ENCODE results near the gene GSDMA.
"Not testable (repeated sequence)": the region's sequence is repeated elsewhere in the genome, so short reads cannot be mapped to it uniquely, and the experiment has no call there.

The GSDMA gene

DNA sequence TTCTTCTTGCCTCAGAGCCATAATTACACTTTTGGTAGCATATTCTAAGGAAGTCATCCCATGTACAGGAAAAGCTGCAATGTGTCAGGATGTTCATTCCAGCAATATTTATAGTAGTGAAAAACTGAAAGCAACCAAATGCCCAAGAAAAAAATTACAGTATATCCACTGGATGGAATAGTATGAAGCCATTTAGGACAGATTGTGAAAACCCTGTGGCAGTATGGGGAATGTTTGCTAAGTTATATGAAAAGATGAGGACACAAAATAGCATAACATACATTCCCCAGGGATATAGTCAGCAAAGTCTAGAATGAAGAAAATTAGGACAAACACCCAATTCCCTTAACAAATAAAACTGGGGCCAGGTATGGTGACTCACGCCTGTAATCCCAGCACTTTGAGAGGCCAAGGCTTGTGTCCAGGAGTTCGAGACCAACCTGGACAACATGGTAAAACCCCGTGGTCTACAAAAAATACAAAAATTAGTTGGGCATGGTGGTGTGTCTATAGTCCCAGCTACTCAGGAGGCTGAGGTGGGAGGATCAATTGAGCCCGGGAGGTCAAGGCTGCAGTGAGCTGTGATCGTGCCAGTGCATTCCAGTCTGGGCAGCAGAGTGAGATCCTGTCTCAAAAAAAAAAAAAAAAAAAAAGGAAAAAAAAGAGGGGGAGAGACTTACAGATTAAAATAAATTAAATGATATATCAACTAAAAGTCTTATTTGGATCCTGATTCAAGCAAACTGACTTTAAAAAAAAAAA, 33.0 kb upstream of the GSDMA start:
- DNase-seq (ENCODE audit: low read depth): no peak

DNA sequence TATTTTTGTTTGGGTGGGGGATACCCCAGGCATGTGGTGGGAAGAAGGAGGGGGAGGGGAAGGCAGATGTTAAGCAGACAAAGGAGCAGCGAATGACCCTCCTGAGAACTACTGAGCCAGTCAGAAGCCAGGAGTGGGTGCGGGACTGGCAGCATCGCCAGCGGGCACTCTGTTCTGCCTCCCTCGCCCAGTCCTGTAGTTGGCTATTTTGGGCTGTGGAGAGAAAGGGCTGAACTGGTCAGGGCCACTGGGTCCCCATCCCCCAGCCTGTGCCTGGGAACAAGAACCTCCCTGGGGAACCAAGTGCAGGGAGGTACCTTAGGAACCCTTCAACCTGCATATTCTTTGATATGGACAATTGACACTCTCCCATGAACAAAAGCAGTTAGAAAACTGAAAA, 28.9 kb upstream of the GSDMA start:
- DNase-seq (ENCODE audit: low read depth): no peak

DNA sequence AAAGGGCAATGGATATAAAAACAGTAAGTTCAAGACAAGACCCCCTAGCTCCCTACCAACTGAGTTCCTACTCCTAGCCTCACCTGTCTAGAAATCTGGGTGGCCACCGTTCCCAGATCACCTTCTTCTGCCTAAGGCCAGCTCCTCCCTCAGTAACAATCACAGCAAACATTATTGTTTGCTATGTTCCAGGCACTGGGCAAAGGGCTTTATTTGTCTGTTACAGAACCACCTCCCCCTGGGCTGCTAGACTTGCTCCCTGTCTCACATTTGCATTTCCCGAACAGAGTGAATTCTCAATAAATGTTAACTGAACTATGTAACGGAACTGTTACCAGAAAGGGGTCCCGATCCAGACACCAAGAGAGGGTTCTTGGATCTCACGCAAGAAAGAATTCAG, 28.5 kb upstream of the GSDMA start:
- no peak for DNase-seq (ENCODE audit: low read depth)

DNA sequence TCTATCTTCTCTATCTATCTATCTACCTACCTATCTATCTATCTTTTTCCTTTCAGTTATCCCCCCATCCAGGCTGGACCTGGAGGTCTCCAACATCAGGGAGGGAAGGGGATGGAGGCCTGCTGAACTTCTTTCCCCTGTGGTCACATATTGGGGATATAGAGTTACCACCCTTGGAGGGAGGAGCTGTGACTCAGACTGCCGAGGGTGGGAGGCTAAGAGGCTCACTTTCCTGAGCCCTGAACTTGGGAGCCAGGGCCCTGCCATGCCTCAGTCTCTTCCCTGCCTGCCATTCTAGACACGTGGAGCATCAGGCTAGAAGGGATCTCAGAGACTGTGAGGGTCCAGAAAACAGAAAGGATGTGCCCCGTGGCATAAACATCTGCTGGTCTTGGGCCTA, 26.9 kb upstream of the GSDMA start:
- DNase-seq (ENCODE audit: low read depth): no peak

DNA sequence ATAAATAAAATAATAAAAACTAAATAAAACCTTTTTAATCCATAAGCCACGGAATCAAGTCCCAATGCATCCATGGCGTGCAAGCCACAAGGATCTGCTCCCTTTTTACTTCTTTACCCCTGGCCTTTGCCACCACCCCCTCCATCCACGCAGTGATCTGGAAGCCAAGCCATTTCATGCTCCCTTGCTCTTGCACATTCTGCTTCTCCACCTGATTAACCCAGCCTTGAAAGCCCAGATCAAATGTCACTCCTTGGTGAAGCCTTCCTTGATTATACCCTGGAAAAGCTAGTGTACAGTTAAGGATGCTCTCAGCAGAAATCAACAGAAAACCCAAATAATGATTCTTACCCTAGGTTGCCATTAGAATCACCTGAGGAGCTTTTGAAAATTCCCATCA, 25.4 kb upstream of the GSDMA start:
- no peak for DNase-seq (ENCODE audit: low read depth)

DNA sequence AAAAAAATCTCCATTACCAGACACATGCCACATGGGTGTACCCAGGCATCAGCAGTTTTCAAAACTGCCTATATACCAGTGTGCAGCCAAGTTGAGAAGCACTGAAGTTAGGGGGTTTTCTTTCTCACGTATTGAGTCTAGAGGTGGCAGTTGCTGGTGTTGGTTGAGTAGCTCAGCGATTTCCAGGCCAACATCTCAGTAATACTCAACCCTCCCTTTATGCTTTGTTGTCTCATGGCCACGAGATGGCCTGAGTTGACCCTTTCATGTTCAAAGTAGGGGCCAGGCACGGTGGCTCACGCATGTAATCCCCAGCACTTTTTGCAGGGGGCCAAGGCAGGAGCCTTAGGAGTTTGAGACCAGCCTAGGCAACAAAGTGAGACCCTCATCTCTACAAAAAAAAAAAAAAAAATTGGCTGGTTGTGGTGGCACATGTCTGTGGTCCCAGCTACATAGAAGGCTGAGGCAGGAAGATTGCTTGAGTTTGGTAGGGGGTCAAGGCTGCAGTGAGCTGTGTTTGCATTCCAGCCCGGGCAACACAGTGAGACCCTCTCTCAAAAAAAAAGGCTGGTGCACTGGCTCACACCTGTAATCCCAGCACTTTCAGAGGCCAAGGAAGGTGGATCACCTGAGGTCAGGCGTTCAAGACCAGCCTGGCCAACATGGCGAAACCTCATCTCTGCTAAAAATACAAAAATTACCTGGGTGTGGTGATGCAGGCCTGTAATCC, 24.5 kb upstream of the GSDMA start:
- DNase-seq (ENCODE audit: low read depth): no peak

DNA sequence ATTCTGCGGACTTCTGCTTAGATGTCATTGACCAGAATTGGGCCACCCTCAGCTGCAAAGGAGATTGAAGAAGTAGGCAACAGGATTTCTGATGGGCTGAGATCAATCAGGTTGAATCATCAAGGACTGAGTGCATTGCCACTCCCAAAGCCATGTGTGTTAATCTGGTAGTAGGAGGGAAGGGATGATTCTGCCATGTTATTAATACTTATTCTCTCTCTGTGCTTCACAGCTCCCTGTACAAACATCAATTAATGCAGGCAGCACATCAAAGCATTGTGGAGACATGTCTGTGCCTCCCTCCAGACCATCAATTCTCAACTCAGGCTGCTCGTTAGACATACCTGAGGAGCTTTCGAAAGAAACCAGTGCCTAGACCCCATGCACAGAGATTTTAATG, 23.7 kb upstream of the GSDMA start:
- DNase-seq (ENCODE audit: low read depth): no peak

DNA sequence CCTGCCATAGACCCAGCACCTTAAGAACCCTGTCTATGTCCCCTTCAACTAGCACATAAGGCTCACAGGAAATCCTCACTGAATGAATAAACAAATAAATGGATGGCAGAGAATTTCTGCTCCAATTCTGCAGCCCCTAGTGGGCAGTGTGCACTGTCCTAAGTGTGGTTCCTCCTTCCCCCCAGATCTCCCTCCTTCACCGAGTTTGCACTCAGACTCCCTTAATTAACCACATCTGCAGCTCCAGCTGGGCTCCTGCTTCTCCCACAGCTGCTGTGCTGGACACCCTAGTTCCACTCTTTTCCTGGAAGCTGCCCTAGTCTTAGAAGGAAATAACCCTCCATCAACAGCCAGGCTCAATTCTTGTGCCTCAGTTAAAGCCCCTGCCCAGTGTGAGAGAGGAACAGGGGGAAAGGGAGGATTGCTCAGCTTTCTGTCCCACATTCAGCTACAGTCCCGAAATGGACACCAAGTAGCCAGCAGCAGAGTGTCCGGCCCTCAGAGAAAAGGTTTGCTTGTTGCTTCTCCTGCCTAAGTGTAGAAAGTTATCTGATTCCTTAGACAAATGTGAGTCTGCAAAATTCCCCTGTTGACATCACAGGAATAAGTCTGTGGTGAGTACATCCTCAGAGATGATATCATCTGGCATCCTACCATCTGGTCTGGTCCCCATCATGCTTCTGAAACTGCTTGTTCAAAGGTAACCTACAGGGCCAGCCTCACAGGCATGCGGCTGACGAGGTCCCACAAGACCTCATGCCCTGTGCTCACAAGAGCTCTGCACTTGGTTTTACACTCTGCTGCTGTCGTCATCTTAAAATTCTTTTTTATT, 23.0 kb upstream of the GSDMA start:
- DNase-seq (ENCODE audit: low read depth): no peak

DNA sequence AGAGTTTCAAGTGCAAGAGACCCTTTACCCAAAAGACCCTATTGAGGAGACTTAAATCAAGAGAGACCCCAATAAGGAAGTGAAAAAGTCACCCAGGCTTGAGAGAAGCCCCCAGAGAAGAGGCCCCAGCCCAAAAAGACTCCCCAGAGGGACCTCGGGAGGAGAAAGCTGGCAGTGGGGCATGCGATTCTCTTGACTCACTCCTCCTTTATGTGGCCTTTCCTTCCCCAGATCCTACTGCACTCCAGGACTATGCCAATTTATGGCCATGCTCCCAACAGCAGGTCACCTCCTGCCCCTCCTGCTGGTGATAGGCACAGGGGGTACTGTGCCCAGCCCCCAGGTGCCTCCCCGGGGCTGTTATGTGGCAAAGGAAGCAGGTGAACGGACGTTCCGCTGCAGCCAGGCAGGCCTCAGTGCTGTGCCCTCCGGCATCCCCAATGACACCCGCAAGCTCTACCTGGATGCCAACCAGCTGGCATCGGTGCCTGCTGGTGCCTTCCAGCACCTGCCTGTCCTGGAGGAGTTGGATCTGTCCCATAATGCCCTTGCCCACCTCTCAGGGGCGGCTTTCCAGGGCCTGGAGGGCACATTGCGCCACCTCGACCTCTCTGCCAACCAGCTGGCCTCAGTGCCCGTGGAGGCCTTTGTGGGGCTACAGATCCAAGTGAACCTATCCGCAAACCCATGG, 19.0 kb upstream of the GSDMA start:
- no peak for DNase-seq (ENCODE audit: low read depth)

DNA sequence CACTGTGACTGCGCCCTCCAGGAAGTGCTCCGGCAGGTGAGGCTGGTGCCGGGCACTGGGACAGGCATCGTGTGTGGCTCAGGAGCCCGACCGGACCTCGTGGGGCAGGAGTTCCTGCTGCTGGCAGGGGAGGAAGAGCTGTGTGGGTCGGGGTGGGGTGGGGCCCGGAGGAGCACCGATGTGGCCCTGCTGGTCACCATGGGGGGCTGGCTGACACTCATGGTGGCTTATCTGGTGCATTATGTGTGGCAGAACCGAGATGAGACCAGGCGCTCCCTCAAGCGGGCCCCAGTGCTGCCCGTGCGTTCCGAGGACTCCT, 18.5 kb upstream of the GSDMA start:
- DNase-seq (ENCODE audit: low read depth): no peak

DNA sequence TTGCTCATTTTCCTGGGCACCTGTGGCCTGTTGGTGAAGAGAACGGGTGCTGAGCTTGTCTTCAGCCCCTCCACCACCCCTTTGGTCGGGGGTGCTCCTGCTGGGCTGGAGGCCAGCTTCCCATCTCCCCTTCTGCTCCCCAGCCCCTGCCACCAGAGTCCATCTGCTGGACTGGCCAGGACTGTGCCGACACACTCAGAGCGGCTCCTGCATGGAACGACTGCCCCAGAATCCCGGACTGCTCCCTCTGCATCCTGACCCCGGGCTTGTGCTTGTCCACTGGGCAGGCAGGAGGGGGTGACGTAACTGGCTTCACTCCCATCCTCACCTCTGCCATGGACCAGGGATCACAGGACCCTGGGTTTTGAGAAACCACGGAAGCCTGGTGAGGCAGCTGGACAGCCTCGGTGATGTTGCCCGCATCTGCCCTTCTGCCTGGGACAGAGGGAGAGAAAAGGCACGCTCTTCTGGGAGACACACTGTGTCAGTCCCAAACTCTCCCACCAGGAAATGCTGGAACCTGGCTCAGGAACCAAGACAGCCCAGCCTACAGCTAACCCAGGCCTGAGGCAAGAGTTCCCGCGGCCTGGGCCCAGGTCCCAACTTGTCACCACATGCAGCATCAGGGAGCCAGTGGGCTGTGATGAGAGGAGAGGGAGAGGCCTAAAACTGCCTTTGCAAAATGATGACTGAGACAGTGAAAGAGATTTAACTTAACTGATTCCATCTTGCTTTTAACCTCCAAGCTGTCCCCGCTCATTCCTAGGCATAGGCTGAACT, 16.1 kb upstream of the GSDMA start:
- no peak for DNase-seq (ENCODE audit: low read depth)

DNA sequence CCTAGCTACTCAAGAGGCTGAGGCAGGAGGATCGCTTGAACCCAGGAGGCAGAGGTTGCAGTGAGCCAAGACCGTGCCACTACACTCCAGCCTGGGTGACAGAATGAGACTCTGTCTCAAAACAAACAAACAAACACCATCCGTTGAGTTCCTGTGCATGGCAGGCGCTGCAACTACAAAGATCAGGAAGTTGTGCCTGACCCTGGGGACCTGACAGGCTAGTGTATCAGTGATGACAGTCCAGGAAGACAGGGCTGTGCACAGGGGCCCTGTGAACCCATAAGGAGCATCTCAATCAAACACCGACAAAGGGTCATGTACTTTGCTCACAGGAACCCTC, 14.3 kb upstream of the GSDMA start:
- not testable (repeated sequence) for DNase-seq (ENCODE audit: low read depth)

DNA sequence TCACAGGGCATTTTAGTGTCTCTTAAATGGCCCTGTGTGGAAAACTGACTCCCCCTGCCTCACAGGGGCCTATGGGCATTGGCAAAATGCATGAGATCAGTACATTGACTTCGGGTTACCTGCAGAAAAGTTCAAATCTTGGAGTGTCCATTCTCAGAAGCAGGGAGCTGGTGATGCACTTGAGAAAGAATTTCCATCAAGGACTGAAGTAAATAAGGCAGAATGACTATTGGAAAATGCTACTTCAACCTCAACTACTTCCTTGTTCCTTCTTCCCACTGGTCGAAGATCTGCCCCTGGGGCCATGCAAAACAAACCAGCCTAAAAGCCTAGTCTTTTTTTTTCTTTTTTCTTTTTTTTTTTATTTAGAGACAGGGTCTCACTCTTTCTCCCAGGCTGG, 13.8 kb upstream of the GSDMA start:
- no peak for DNase-seq (ENCODE audit: low read depth)

DNA sequence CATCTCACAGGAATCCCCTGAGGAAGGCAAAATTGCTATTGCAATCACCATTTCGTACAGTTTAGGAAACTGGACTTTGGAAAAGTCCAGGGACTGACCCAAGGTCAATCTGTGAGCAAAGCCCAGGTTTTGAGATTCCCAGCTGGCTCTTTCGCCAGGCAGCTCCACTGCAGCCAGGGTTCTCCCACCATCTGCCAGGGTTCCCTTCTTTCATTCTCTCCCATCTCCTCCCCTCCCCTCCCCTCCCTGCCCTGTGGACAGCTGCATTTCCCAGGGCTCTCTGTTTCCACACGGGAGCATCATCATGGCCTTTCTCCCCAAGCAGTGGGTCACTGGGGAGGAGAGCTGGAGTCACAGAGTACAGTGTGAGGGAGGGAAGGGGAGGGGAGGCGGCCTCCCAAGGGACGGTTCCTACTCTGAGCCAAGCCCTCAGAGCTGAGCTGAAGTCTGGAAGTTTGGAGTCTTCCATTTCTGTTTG, 11.9 kb upstream of the GSDMA start:
- no peak for DNase-seq (ENCODE audit: low read depth)

DNA sequence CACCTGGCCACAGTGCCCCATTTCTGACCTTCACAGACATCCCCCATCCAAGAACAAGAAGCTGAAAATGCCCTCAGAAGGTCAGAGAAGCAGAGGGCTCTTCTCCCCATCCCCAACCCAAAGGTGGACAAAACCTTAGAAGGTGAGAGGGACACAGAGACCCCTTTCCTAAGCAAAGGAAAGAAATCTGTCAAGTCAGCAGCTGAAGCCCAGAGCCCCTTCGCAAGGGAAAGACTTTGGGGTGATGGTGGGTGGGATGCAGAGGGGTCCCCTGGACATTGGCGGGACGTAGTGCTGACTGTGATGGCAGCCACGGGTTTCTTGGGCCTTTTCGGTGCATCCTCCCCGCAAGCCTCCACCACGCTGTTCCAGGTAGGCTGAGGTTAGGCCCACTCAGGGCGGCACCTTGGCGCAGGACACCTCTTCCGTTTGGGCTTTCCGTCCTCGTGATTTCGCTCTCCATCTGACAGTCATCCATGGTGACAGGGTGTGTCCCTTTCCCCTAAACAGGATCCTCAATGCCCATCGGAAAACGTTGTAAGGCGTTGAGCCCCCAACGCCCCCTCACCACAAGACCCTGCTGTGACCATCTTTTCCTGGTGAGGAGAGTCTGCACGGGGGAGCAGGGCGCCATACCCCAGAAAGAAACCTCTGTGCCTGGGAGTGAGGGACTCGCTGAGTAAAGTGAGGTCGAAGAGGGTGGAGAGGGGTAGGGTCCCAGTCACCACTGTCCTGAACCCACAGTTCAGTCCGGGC, 10.7 kb upstream of the GSDMA start:
- no peak for DNase-seq (ENCODE audit: low read depth)

DNA sequence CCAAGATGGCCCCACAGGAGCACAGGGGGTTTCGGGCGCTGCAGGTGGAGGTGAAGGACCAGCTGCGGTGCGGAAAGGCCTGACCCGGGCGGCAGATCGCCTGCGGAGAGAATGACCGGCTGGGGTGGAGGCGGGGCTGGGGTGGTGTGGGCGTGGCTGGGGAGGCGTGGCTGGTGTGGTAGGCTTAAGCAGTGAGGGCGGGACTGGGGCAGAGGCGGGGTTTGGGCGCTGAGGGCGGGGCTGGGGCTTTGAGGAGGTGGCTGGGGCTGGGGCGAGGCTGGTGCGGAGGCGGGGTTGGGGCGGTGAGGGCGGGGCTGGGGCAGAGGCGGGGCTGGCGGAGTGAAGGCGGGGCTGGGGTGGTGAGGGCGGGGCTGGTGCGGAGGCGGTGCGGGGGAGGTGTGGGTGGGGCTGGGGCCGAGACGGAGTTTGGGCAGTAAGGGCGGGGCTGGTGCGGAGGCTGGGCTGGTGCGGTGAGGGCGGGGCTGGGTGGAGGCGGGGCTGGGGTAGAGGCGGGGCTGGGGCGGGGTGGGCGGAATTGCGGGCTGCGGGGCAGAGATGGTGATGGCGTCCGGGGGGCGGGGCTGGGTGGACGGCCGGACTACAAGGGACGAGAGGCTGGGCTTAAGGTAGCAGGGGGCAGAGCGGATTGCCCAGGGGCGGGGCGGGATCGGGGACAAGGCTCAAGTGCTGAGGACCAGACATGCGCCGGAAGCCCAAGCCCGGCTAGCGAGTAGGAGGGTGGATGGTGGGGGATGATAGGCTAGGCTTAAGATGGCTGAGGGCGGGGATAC, 9.9 kb upstream of the GSDMA start:
- peak; percentile 87 for DNase-seq (ENCODE audit: low read depth)

DNA sequence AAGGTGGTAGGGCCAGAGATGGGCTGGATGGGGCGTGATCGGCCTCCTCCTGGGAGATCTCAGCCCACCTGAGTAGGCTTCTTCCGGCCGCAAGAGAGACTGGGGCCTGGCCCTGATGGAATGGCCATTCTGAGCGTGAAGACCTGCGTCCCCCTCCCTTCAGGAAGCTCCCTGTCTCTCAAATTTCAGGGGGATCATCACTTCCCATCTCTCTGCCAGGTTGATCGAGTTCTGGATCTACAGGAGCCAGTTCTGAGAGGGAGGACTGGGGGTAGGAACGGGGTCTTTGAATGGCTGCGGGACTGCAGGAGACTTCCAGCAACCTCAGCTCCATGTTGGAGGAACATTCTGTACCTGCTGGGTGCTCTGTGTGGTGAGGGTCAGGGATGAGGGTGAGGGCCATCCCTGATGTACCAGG, 9.3 kb upstream of the GSDMA start:
- DNase-seq (ENCODE audit: low read depth): no peak

DNA sequence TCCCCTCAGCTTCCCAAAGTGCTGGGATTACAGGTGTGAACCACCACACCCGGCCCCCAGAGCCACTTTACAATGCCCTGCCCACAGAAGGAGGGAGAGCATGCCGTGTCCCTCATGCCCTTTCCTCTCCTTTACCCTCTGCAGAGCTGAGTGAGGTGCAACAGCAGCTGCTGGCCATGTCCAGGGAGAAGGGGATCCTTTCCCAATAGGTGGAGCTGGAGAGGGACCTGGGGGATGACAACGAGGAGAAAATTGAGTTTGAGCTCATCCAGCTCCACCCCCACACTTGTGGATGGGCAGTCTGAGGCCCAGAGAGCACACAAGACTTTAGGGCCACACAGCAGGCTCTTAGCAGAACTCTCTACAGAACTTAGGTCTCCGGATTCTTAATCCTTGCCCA, 7.9 kb upstream of the GSDMA start:
- DNase-seq (ENCODE audit: low read depth): no peak

DNA sequence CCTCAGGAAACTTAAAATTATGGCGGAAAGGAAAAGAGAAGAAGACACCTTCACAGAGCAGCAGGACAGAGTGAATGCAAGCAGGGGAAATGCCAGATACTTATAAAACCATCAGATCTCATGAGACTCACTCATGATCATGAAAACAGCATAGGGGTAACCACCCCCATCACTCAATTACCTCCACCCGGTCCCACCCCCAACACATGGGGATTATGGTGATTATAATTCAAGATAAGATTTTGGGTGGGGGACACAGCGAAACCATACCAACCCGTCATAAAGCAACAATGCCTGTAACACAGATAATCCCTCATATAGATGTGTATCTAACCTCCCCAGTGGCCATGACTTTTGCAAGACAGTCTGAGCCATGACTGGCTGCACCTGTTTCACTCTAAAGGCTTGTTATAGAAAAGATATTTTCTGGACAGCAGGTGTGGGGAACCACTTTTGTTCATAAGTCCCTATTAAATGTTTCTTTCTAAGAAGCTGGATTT, 7.0 kb upstream of the GSDMA start:
- no peak for DNase-seq (ENCODE audit: low read depth)

DNA sequence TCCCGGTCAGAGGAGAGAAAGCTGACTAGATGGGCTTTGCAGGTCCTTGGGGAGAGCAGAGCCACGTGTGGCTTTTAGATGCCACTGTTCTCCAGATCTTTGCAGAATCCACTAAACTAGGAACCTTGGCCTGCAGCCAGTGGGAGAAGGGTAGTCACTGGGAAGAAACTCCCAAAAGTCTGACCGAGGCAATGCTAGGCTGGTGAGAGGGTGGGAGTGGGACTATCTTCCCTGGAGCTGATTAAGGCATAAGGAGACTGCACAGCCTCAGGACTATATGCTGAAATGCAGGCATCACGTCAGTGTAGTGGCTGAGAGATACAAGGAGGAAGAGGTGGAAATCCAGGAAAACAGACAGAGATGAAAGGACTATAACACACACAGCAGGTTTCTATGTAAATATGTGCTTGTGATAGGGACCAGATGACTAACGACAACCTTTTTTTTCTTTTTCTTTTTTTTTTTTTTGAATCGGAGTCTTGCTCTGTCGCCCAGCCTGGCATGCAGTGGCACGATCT, 2.2 kb upstream of the GSDMA start:
- no peak for DNase-seq (ENCODE audit: low read depth)

Data from stimulated activated CD8-positive, alpha-beta memory T cell treated with anti-CD3 and anti-CD28 coated beads, Interleukin-12 subunit alpha, Interleukin-12 subunit beta, amount 100 ng/mL, for 4 hours (primary cell).